Activated naive CD4-positive, alpha-beta T cell (primary cell): ENCODE results near the gene NTM.

Experiments
- DNase-seq, 4 experiments: peaks; one replicate each; lab custom pipeline; 2025; lab: John Stamatoyannopoulos, UW

The NTM gene

GRCh38 chr11:131770801-131771200, 400.4 kb downstream of the NTM start:
- DNase-seq, result no peak

GRCh38 chr11:131771471-131771870, 401.1 kb downstream of the NTM start:
- no peak for DNase-seq

GRCh38 chr11:131773626-131774025, 403.2 kb downstream of the NTM start:
- DNase-seq, result no peak

GRCh38 chr11:131776211-131776610, 405.8 kb downstream of the NTM start:
- DNase-seq, result no peak

GRCh38 chr11:131785801-131786200, 415.4 kb downstream of the NTM start:
- DNase-seq, result no peak

- no peak for DNase-seq
These were observed 416.7 kb downstream of the NTM start for GRCh38 chr11:131787119-131787518.

- no peak for DNase-seq
These were observed 420.2 kb downstream of the NTM start for GRCh38 chr11:131790586-131790985.

- DNase-seq, result no peak
These were observed 421.8 kb downstream of the NTM start for GRCh38 chr11:131792243-131792642.

- DNase-seq, result no peak
These were observed 425.7 kb downstream of the NTM start for GRCh38 chr11:131796089-131796488.

GRCh38 chr11:131796541-131796940, 426.1 kb downstream of the NTM start:
- DNase-seq, result no peak

- DNase-seq, result no peak
These were observed 430.0 kb downstream of the NTM start for GRCh38 chr11:131800452-131800851.

GRCh38 chr11:131802440-131803115, 432.2 kb downstream of the NTM start:
- DNase-seq, result no peak

GRCh38 chr11:131807876-131808275, 437.5 kb downstream of the NTM start:
- no peak for DNase-seq

- no peak for DNase-seq
These were observed 438.1 kb downstream of the NTM start for GRCh38 chr11:131808470-131808869.

GRCh38 chr11:131809203-131809918, 438.9 kb downstream of the NTM start:
- DNase-seq, result no peak

GRCh38 chr11:131810541-131810940, 440.1 kb downstream of the NTM start:
- no peak for DNase-seq

- no peak for DNase-seq
These were observed 441.0 kb downstream of the NTM start for GRCh38 chr11:131811383-131811782.

- DNase-seq, result no peak
These were observed 443.7 kb downstream of the NTM start for GRCh38 chr11:131814108-131814507.

- DNase-seq, result no peak
These were observed 445.2 kb downstream of the NTM start for GRCh38 chr11:131815590-131815989.

GRCh38 chr11:131816051-131816450, 445.6 kb downstream of the NTM start:
- DNase-seq, result no peak

- no peak for DNase-seq
These were observed 447.3 kb downstream of the NTM start for GRCh38 chr11:131817687-131818188.

- no peak for DNase-seq
These were observed 449.4 kb downstream of the NTM start for GRCh38 chr11:131819865-131820264.

GRCh38 chr11:131822506-131822905, 452.1 kb downstream of the NTM start:
- no peak for DNase-seq

- DNase-seq, result no peak
These were observed 453.4 kb downstream of the NTM start for GRCh38 chr11:131823772-131824171.
